Measurements from ENCODE around the gene OR1J1. TPM values are rescaled to one million over a fixed set of nuclear protein-coding genes. Genes with fewer than 3 reads are reported as not detected.

Gene OR1J1
- total and polyA plus RNA-seq, 10 donors, result not detected

DNA sequence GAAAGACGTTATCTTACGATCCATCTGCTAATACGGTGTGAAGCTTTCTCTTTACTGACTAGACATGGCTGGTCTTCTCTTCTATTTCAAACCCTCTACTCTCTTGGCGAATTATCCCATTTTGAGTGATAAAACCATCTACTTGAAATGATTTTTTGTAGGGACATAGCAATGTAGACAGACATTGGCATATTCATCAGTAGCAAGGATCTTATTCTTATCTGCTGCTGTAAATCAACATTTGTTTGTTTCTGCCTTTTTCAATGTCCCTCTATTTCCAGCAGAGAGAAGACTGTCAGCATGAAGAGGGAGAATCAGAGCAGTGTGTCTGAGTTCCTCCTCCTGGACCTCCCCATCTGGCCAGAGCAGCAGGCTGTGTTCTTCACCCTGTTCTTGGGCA, 41.1 kb upstream of the OR1J1 start, which contains the start of gene OR1J4:
TSS of gene OR1J4 (plus strand) at position 301 of the 400 bp plus-strand sequence. CDS start at position 301, 0 bp downstream.
- H3K27ac ChIP-seq, result no peak within 1 kb of the TSS
- no peaks in the 10 kb centered on the region for H3K4me1 ChIP-seq
- H3K27me3 ChIP-seq (replicated peaks in 1 of 7), result peaks cover 0 to 9% (median 0%) of the 10 kb centered on the region in 7 donors
- no peak for DNase-seq
- no peaks in the 10 kb centered on the region for H3K36me3 ChIP-seq
- WGBS, 5 donors, result 82 to 90% (median 84%) methylated on average over 4 of the region's 4 CpGs
- intact Hi-C loops (cut with DNase I; ENCODE audit: low total_unique reads), result no loop called here
- H3K9me3 ChIP-seq, result no peaks in the 10 kb centered on the region
- no peak within 1 kb of the TSS for H3K4me3 ChIP-seq
- TF ChIP-seq POLR2AphosphoS5 (IDR thresholded peaks at IDR 0.05), result no peak
- TF ChIP-seq POLR2A (IDR thresholded peaks at IDR 0.05), result no peak
- TF ChIP-seq, protein P1, sequence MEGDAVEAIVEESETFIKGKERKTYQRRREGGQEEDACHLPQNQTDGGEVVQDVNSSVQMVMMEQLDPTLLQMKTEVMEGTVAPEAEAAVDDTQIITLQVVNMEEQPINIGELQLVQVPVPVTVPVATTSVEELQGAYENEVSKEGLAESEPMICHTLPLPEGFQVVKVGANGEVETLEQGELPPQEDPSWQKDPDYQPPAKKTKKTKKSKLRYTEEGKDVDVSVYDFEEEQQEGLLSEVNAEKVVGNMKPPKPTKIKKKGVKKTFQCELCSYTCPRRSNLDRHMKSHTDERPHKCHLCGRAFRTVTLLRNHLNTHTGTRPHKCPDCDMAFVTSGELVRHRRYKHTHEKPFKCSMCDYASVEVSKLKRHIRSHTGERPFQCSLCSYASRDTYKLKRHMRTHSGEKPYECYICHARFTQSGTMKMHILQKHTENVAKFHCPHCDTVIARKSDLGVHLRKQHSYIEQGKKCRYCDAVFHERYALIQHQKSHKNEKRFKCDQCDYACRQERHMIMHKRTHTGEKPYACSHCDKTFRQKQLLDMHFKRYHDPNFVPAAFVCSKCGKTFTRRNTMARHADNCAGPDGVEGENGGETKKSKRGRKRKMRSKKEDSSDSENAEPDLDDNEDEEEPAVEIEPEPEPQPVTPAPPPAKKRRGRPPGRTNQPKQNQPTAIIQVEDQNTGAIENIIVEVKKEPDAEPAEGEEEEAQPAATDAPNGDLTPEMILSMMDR (IDR thresholded peaks at IDR 0.05 in 8 of 11, conservative IDR thresholded peaks at IDR 0.05 in 3 of 11), result no peak

- intact Hi-C loops (cut with DNase I; ENCODE audit: low total_unique reads), result no loop called here
- 57 to 65% (median 60%) methylated on average over 2 of the region's 2 CpGs for WGBS, 5 donors
- Histone ChIP-seq H3K27ac (no peak overlapping the region), H3K36me3 (no peaks in the 10 kb centered on the region), H3K27me3 (replicated peaks in 1 of 7) (peaks cover 0 to 9% (median 0%) of the 10 kb centered on the region in 7 donors), H3K9me3 (no peaks in the 10 kb centered on the region), H3K4me1 (no peaks in the 10 kb centered on the region), H3K4me3 (no peak overlapping the region)
- DNase-seq, result no peak
- TF ChIP-seq POLR2AphosphoS5 (IDR thresholded peaks at IDR 0.05), result no peak
- TF ChIP-seq POLR2A (IDR thresholded peaks at IDR 0.05), result no peak
- TF ChIP-seq, protein P1 (IDR thresholded peaks at IDR 0.05 in 8 of 11, conservative IDR thresholded peaks at IDR 0.05 in 3 of 11), result no peak
Observed at GRCh38 chr9:122518226-122518625, 40.5 kb upstream of the OR1J1 start.

GRCh38 chr9:122510502-122510901, 32.8 kb upstream of the OR1J1 start, which contains the start of gene OR1J2:
OR1J2 (plus strand) TSS chr9:122510802; CDS start chr9:122510802, 0 bp downstream.
- Histone ChIP-seq H3K4me1 (no peaks in the 10 kb centered on the region), H3K27me3 (replicated peaks in 1 of 7) (peaks cover 0 to 6% (median 0%) of the 10 kb centered on the region in 7 donors), H3K9me3 (no peaks in the 10 kb centered on the region), H3K27ac (no peak within 1 kb of the TSS), H3K4me3 (no peak within 1 kb of the TSS), H3K36me3 (no peaks in the 10 kb centered on the region)
- TF ChIP-seq POLR2A (IDR thresholded peaks at IDR 0.05) (no peak), POLR2AphosphoS5 (IDR thresholded peaks at IDR 0.05) (no peak)
- TF ChIP-seq, protein P1 (IDR thresholded peaks at IDR 0.05 in 8 of 11, conservative IDR thresholded peaks at IDR 0.05 in 3 of 11), result no peak
- no peak for DNase-seq
- WGBS, 5 donors, result 78 to 89% (median 84%) methylated on average over 6 of the region's 6 CpGs
- intact Hi-C loops (cut with DNase I; ENCODE audit: low total_unique reads), result no loop called here

GRCh38 chr9:122506964-122507363, 29.2 kb upstream of the OR1J1 start:
- DNase-seq, result no peak
- Histone ChIP-seq H3K9me3 (no peaks in the 10 kb centered on the region), H3K36me3 (no peaks in the 10 kb centered on the region), H3K4me1 (no peaks in the 10 kb centered on the region), H3K27me3 (replicated peaks in 1 of 7) (peaks cover 0 to 6% (median 0%) of the 10 kb centered on the region in 7 donors), H3K27ac (no peak overlapping the region), H3K4me3 (no peak overlapping the region)
- WGBS, 5 donors, result 46 to 74% (median 59%) methylated on average over 2 of the region's 2 CpGs
- intact Hi-C loops (cut with DNase I; ENCODE audit: low total_unique reads), result no loop called here
- TF ChIP-seq, protein P1 (IDR thresholded peaks at IDR 0.05 in 8 of 11, conservative IDR thresholded peaks at IDR 0.05 in 3 of 11), result no peak
- TF ChIP-seq POLR2AphosphoS5 (IDR thresholded peaks at IDR 0.05) (no peak), POLR2A (IDR thresholded peaks at IDR 0.05) (no peak)
